ENCODE results near the gene HNMT.
"Not testable (repeated sequence)": the region's sequence is repeated elsewhere in the genome, so short reads cannot be mapped to it uniquely, and the experiment has no call there.

Gene HNMT

GRCh38 chr2:137947032-137947727 lies 17.1 kb upstream of the HNMT start:
- DNase-seq = no peak

DNA sequence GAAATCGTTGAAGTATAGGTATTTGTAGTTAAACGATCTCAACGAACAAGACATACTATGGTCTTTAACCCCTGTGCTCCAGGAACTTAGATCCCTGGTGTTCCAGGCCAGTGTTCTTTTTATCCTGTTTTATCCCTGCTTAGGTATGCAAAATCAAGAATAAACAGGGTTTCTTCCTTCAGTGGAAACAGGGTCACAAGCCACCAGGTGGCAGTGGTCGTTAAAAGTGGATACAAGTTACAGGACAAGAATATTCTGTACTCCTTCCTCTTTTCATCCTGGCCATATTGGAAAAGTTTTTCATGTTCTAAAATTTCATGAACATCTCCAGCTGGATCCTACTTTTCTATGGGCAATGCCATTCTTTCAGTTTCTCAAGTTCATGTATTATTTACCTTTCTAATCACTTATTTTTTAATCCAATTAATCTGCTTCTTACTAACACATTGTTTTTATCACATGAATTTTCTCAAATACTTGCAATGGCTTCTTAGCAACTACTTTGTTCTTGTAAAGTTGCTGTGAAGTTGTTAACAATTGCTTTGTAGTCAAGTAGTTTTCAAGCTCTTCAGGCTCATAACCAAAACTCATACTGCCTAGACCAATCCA lies 16.4 kb upstream of the HNMT start:
- peak; percentile 48 for DNase-seq

- DNase-seq = no peak
These were observed 15.4 kb upstream of the HNMT start for GRCh38 chr2:137948894-137949293.

GRCh38 chr2:137950238-137950637 lies 14.0 kb upstream of the HNMT start:
- no peak for DNase-seq

GRCh38 chr2:137951586-137951985 lies 12.7 kb upstream of the HNMT start:
- DNase-seq = no peak

- DNase-seq = no peak
These were observed 11.6 kb upstream of the HNMT start for GRCh38 chr2:137952586-137953129.

DNA sequence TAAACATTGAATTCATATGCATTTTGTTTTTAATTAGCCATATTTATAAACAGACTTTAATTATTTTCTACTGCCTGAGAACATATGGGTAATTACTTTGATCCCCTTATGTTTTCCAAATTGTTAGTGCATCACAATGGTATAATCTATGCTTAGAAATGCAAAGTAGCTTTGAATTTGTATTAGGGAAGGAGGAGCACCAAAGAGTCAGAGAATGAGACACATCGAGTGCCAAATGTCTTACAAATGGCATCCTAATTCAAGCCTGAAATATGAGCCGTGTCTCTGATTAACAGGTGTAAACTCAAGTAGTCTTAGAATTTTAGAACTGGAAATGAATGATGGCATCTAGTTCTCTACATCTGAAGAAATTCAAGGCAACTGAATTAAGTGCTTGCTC lies 8.7 kb upstream of the HNMT start:
- no peak for DNase-seq

- DNase-seq = no peak
These were observed 7.2 kb upstream of the HNMT start for GRCh38 chr2:137957033-137957432.

- DNase-seq = no peak
These were observed 5.1 kb upstream of the HNMT start for GRCh38 chr2:137959166-137959565.

DNA sequence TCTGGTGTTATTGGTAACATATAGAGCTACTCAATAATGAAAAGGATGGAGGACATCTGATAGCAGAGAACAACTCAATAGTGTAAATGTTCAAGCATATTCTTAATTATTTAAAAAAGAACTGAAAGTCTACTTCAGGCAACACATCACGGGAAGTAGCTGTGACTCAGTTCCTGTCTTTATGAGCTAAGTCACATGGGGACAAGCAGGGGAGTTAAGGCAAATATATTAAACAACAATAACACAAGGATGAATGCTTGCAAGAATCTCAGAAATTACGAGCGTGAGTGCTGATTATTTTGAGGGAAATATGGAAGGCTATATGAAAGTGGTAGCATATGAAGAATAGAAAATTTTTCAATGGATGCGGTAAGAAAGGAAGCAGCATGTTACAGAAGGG lies 4.0 kb upstream of the HNMT start:
- no peak for DNase-seq

GRCh38 chr2:137961602-137962001 lies 2.7 kb upstream of the HNMT start:
- DNase-seq = no peak

GRCh38 chr2:137963535-137964065 lies 673 bp upstream of the HNMT start:
- no peak for DNase-seq

DNA sequence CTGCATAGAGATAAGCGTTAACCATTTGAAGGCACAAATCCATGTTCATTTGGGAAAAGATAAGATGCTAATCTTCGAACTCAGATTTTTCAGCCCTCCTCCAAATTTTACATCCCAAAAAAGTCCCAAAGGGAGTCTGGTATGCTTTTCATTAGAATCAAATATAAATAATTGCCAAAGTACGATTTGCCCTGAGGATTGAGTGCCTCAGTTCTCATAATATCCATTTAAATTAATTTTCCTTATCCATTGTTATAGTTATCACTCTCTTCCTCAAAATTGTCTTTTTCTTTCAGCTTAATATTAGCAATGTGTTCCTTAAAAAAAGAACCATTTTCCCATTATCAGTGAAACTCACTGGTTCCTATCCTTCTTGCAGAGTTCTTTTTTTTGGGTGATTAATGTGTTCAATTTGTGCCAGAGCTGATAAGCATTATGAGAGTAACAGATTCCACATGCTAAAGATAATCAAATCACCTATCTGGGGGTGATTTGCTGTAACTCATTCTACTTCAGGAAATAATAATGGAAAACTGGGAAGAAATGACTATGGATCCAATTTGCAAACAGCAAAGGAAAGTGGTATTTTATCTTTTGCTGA lies 686 bp downstream of the HNMT start:
- no peak for DNase-seq

- no peak for DNase-seq
These were observed 1.8 kb downstream of the HNMT start for GRCh38 chr2:137966043-137966442.

- no peak for DNase-seq
These were observed 2.8 kb downstream of the HNMT start for GRCh38 chr2:137967042-137967441.

GRCh38 chr2:137968477-137969417 lies 4.5 kb downstream of the HNMT start:
- no peak for DNase-seq

- DNase-seq = no peak
These were observed 5.1 kb downstream of the HNMT start for GRCh38 chr2:137969418-137969765.

DNA sequence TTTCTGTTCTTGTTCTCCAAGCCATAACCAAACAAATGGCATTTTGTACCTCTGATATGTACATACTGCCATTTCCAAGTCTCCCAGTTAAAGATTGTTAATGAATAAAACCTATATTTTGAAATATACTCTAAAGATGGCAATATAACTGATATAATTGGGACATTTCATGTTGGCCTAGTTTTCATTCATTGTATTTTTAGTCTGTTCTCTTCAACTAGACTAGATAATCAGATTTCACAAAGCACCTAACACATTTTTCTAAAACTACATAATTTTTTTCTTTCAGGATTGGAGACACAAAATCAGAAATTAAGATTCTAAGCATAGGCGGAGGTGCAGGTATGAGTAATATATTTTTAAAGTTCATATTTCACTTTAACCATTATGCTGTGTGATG lies 5.6 kb downstream of the HNMT start:
- no peak for DNase-seq

- not testable (repeated sequence) for DNase-seq
These were observed 7.0 kb downstream of the HNMT start for GRCh38 chr2:137971259-137971658.

GRCh38 chr2:137973280-137973679 lies 9.0 kb downstream of the HNMT start:
- no peak for DNase-seq

GRCh38 chr2:137975280-137976271 lies 11.3 kb downstream of the HNMT start:
- no peak for DNase-seq

DNA sequence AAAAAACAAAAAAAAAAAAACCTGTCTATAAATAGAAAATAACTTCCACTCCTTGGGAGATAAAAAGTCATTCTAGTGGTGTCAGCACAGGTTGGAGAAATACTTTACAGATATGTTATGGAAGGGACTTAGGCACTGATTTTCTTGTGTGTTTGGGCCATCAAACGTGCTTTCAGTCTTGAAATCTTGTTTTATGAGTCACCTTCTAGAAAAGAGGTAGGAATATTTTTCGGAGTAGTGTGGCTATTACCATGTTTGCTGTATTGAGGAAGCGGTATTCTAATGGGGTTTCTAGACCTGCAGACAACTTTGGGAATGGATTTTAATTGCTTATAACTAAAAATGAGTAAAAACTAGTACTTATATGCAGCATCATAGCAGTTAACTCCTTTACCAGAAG lies 12.0 kb downstream of the HNMT start:
- no peak for DNase-seq
